Cardiac septum (tissue), 1 donor: ENCODE results near the gene ACSF2. TPM values are rescaled to one million over a fixed set of nuclear protein-coding genes. Genes with fewer than 3 reads are reported as not detected.

ENCODE experiments used
- DNase-seq: peaks from one replicate; pipeline ENCODE4 v3.0.0-alpha.2; 2020; ENCODE audit warnings: low spot score
- intact Hi-C: fragments of 100-400 bp; cut with DNase I; formaldehyde crosslinking; loops from one replicate; pipeline ENCODE4 v1.14.0; 2022
- total RNA-seq: library from RNA; stranded (reverse); fragmentation: NEBNext Ultra II Directional; extraction: Animal tissue kit (Norgen Biotek cat#: 25700); gene quantifications from one replicate; pipeline ENCODE4 v1.2.1, GENCODE V29; 2021
- donor health status: DM: no; HTN: no; CAD: no.

The ACSF2 gene
- total RNA-seq, 1 donor from 2014 or later: 9.6 TPM

DNA sequence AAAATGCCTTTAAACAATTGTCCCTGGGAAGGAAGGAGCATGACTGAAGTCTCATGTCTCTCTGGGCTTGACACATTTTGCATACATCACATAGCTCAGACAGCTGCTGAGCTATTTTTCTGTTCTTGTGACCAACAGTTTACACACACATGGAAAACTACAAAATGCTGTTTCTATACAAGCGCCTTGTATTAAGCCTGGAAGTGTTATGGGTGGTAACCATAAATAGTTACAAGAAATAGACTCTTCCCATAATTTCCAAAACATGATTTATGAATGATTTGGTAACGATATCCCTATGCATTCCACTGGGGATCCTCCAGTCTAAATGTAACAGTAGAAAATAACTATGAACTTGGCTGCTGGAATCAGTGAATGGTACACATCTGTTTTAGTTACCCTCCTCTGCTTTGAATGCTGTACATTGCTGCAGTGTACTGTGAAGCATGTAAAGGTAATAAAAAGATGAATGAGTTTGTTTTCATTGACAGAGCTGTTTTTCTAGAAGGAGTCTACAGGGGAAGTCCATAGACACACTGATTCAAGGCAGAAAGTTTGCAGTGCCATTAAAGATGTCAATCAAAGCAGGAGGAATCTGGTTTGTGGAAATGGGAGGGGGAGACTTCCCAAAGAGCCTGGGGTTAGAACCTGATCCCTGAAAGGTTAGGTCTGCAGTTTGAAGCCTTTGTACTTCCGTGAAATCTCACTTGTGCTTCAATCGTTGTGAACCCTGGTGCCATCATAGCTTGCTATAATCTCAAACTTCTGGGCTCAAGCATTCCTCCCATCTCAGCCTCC, 5.0 kb downstream of the ACSF2 start:
- intact Hi-C loops: no loop called here
- no peak for DNase-seq

- intact Hi-C loops: no loop called here
- no peak for DNase-seq
Measured at GRCh38 chr17:50432125-50432762, 6.2 kb downstream of the ACSF2 start.

DNA sequence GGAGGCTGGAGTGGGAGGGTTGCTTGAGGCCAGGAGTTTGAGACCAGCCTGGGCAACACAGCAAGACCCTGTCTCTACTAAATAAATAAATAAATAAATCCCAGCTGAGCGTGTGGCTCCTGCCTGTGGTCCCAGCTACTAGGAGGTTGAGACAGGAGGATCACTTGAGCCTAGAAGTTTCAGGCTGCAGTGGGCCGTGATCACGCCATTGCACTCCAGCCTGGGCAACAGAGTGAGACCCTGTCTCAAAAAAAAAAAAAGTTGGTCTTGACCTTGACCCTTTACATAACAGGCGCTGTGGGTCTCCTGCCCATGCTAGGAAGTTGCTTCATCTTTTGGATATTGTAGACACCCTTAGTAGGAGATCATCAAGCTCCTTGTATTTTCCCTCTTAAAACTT, 11.4 kb downstream of the ACSF2 start:
- DNase-seq: no peak
- intact Hi-C loops: no loop called here

GRCh38 chr17:50439008-50439407, 13.0 kb downstream of the ACSF2 start:
- intact Hi-C loops: no loop called here
- DNase-seq: no peak

- intact Hi-C loops: no loop called here
- DNase-seq: no peak
Measured at GRCh38 chr17:50440172-50440837, 14.3 kb downstream of the ACSF2 start.

- no peak for DNase-seq
- intact Hi-C loops: no loop called here
Measured at GRCh38 chr17:50440838-50441829, 15.1 kb downstream of the ACSF2 start.

DNA sequence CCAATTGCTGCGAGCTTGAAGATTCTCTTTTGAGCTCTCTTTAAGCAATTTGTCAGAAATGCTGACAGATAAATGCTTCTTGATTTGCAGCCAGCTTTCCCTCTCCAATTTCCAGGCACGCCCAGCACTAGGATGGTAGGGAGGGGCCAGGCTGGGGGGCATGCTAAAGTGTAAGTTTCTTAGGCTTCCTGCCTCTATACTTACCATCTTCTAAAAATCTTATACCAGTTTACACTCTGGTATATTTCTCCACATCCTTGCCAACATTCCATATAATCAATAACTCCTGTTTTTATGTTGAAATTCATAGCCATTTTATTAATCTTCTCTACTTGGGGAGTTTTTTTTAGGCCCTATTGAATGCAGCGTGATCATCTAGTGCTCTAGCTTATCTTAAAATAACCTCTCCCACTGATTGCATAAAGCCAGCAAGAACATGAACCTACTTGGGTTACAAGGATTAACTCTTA, 17.5 kb downstream of the ACSF2 start:
- no peak for DNase-seq
- intact Hi-C loops: no loop called here

GRCh38 chr17:50444841-50445715, 19.1 kb downstream of the ACSF2 start:
- intact Hi-C loops: no loop called here

GRCh38 chr17:50445730-50446325, 19.8 kb downstream of the ACSF2 start:
- intact Hi-C loops: no loop called here
- DNase-seq: no peak

More at GRCh38 chr17:50444841-50445715, 19.1 kb downstream of the ACSF2 start:
- DNase-seq: no peak

DNA sequence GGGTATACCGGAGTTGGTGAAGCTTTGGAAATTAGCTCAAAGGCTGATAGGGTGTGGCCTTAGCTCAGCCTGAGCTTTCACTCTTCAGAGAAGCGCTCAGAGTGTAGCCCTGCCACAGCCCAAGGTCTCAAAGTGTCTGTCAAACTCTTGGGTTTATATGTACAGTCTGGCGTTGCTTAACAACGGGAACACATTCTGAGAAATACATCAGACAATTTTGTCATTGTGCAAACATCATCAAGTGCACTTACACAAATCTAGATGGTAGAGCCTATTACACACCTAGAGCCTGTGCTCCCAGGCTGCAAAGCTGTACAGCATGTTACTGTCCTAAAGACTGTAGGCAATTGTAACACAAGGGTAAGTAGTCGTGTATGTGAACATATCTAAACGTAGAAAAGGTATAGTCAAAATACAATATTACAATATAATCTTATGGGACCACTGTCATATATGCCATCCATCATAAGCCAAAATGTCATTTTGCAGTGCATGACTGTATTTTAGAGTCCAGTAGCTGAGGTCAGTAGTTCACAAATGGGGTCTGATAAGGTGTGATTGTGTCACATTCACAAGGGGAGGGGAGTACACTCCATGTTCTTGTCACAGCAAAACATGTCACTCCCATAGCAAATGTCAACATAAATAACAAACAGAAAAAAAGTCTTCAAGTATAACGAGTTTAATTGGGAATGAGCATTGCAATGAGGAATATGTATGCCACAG, 22.0 kb downstream of the ACSF2 start:
- no peak for DNase-seq
- intact Hi-C loops: no loop called here

GRCh38 chr17:50448643-50449042, 22.6 kb downstream of the ACSF2 start:
- DNase-seq: no peak
- intact Hi-C loops: no loop called here

DNA sequence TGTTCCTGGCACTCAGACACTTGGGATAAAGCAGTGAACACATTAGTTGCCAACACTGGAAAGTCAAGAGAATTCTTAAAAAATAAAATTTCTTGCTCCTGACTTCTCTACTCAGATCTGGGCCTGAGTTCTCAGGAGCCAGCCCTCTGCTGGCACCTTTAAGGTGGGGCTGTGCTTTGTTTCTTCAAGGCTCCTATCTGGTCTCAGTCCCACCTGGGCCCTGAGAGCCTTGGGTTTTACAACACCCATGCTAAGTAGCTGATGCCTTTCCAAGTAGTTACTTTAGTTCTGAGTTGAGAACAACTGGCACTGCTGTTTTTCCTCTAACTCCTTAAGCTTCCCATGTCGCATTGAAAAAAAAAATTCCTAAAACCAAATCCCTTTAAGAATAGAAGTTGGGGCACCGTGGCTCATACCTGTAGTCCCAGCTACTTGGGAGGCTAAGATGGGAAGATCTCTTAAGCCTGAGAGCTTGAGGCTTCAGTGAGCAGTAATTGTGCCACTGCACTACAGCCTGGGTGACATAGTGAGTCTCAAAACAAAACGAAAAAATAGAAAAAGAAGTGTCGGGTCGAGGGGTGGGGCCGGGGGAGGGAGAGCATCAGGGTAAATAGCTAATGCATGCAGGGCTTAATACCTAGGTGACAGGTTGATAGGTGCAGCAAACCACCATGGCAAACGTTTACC, 26.1 kb downstream of the ACSF2 start:
- intact Hi-C loops: no loop called here
- DNase-seq: no peak

GRCh38 chr17:50452630-50453300, 26.7 kb downstream of the ACSF2 start:
- intact Hi-C loops: no loop called here
- no peak for DNase-seq

DNA sequence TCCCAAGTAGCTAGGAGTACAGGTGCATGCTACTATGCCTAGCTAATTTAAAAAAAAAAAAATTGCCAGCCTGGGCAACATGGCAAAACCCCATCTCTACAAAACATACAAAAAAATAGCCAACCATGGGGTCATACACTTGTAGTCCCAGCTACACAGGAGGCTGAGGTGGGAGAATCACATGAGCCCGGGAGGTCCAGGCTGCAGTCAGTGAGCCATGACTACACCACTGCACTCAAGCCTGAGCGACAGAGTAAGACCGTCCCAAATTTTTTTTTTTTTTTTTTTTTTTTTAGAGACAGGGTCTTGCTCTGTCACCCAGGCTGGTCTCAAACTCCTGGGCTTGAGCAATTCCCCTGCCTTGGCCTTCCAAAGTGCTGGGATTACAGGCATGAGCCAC, 27.9 kb downstream of the ACSF2 start:
- no peak for DNase-seq
- intact Hi-C loops: no loop called here

- intact Hi-C loops: no loop called here
- no peak for DNase-seq
Measured at GRCh38 chr17:50457621-50458020, 31.6 kb downstream of the ACSF2 start.

DNA sequence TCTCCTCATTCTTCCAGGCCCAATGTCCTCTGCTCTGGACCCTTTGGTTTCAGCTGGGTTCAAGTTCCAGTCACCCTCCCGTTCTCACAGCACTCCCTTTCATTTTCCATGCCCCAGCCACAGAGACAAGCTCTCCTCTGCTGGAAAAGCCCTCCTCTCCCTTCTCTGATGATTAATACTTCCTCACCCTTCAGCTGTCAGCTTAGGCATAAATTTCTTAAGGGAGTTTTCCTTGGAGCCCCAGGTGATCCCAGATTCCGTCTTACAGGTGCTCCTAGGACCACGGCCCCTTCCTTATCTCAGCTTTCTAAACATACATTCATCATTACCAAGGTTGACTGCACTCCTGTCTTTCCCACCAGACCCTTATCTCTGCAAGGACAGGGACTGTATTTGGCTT, 32.3 kb downstream of the ACSF2 start:
- intact Hi-C loops: no loop called here
- DNase-seq: no peak
